Measurements from ENCODE around the gene FAM9A. TPM values are rescaled to one million over a fixed set of nuclear protein-coding genes. Genes with fewer than 3 reads are reported as not detected.
"Not testable (repeated sequence)": the region's sequence is repeated elsewhere in the genome, so short reads cannot be mapped to it uniquely, and the experiment has no call there.

Gene FAM9A
- total RNA-seq, 1 donor from 2014 or later, result not detected

DNA sequence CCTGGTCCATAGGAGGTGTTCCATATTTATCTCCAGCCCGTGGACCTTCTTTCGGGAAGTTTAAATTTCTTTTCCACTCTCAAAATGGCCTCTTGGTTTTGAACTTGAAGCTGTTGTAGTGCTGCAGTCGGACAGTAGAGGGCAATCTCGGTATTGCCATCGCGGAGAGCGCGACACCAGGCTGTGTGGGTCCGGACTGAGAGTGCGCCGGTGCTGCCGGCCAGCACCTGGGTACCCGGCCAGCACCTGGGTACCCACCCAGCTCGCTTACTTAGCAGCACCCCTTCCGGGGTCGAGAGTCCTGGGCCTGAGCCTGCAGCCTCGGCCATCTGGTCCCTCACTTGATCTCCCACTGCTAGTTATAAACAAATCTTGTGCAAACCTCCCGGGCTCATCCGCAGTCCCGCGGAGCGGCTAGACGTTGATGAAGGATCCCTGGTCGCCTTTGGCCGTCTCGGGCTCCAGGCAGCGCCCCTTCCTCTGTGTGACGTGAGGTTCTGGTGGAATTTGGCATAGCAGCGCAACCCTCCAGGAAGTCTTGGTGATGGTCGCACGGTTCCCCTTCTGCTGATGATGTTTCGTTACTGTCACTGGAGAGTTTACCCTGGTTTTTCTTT lies 18.0 kb downstream of the FAM9A start:
- TF ChIP-seq CTCF (IDR thresholded peaks at IDR 0.05; ENCODE audit: insufficient read depth, low read length, poor library complexity, severe bottlenecking), result peak; percentile 46
- DNase-seq (ENCODE audit: low read depth), result no peak
- no peaks in the 10 kb centered on the region for H3K36me3 ChIP-seq (ENCODE audit: control insufficient read depth, insufficient read depth, low read length)

DNA sequence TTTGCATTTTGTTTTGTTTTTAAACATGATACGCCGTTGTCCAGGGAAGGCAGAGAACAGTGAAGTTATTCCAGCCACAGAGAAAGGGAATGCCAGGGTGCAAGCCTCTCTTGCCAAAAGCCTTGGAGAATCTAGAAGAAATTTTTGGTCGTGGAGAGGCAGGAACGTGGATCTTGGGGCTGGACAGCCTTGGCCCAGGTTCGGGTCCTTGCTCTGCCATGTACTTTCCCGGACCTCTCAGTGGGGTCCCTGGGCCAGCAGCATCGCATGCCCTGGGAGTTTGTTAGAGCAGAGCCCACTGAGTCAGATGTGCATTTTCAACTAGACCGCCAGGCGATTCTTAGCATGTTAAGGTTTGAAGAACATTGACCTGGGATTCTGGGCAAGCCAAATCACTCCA lies 18.6 kb downstream of the FAM9A start:
- H3K36me3 ChIP-seq (ENCODE audit: control insufficient read depth, insufficient read depth, low read length), result no peaks in the 10 kb centered on the region
- no peaks in the 10 kb centered on the region for H3K27me3 ChIP-seq (ENCODE audit: control insufficient read depth, insufficient read depth, low read length)
- H3K4me3 ChIP-seq (ENCODE audit: low read depth, low read length), result no peak overlapping the region
- DNase-seq (ENCODE audit: low read depth), result no peak
- no peak for TF ChIP-seq CTCF (IDR thresholded peaks at IDR 0.05; ENCODE audit: insufficient read depth, low read length, poor library complexity, severe bottlenecking)

More for the DNA sequence above, 18.0 kb downstream of the FAM9A start:
- no peaks in the 10 kb centered on the region for H3K27me3 ChIP-seq (ENCODE audit: control insufficient read depth, insufficient read depth, low read length)
- H3K4me3 ChIP-seq (ENCODE audit: low read depth, low read length), result no peak overlapping the region

DNA sequence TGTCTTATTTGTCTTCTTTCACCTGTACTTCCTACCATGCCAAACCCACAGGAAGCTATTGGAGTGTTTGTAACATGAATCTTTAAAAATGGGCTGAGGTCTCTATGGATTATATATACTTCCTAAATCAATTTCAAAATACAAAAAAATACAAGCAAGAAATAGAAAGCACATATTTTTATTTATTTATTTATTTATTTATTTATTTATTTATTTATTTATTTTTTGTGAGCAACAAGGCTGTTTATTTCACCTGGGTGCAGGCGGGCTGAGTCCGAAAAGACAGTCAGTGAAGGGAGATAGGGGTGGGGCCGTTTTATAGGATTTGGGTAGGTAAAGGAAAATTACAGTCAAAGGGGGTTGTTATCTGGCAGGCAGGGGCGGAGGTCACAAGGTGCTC lies 19.3 kb downstream of the FAM9A start:
- not testable (repeated sequence) for H3K4me3 ChIP-seq (ENCODE audit: low read depth, low read length); DNase-seq (ENCODE audit: low read depth); H3K27me3 ChIP-seq (ENCODE audit: control insufficient read depth, insufficient read depth, low read length); H3K36me3 ChIP-seq (ENCODE audit: control insufficient read depth, insufficient read depth, low read length)

GRCh38 chrX:8773117-8773516 lies 28.1 kb downstream of the FAM9A start:
- Histone ChIP-seq H3K27me3 (ENCODE audit: control insufficient read depth, insufficient read depth, low read length) (no peaks in the 10 kb centered on the region), H3K4me3 (ENCODE audit: low read depth, low read length) (no peak overlapping the region), H3K36me3 (ENCODE audit: control insufficient read depth, insufficient read depth, low read length) (no peaks in the 10 kb centered on the region)
- no peak for DNase-seq (ENCODE audit: low read depth)
- no peak for TF ChIP-seq CTCF (IDR thresholded peaks at IDR 0.05; ENCODE audit: insufficient read depth, low read length, poor library complexity, severe bottlenecking)

- no peak overlapping the region for H3K4me3 ChIP-seq (ENCODE audit: low read depth, low read length)
- no peak for DNase-seq (ENCODE audit: low read depth)
- H3K27me3 ChIP-seq (ENCODE audit: control insufficient read depth, insufficient read depth, low read length), result no peaks in the 10 kb centered on the region
- TF ChIP-seq CTCF (IDR thresholded peaks at IDR 0.05; ENCODE audit: insufficient read depth, low read length, poor library complexity, severe bottlenecking), result no peak
- no peaks in the 10 kb centered on the region for H3K36me3 ChIP-seq (ENCODE audit: control insufficient read depth, insufficient read depth, low read length)
Observed at GRCh38 chrX:8760021-8760420, 41.2 kb downstream of the FAM9A start.

DNA sequence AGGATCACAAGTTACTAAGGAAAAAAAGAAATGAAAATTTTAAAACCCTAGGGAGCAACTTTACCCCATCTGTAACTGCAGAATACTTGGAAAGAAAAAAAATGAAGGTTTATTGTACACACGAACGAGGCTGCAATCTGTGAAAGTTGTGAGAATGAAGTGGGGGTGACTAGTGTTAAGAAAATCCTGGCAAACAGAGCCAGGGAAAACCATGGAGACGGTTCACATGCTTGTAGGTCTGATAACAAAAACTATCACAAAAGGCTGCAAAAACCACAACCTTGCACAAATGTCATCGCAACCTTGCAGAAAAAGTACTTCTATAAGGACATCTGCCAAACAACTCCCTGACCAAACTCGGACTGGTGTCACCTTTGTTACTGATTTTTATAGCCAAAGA lies 42.5 kb downstream of the FAM9A start:
- not testable (repeated sequence) for H3K4me3 ChIP-seq (ENCODE audit: low read depth, low read length); DNase-seq (ENCODE audit: low read depth); H3K36me3 ChIP-seq (ENCODE audit: control insufficient read depth, insufficient read depth, low read length)

GRCh38 chrX:8757609-8758389 lies 43.4 kb downstream of the FAM9A start:
- not testable (repeated sequence) for DNase-seq (ENCODE audit: low read depth); H3K36me3 ChIP-seq (ENCODE audit: control insufficient read depth, insufficient read depth, low read length); H3K4me3 ChIP-seq (ENCODE audit: low read depth, low read length); H3K27me3 ChIP-seq (ENCODE audit: control insufficient read depth, insufficient read depth, low read length)

More for the DNA sequence above, 42.5 kb downstream of the FAM9A start:
- H3K27me3 ChIP-seq (ENCODE audit: control insufficient read depth, insufficient read depth, low read length), result not testable (repeated sequence)
